ENCODE results near the gene EMC7. TPM values are rescaled to one million over a fixed set of nuclear protein-coding genes. Genes with fewer than 3 reads are reported as not detected.
A peak's percentile ranks its signal among the peaks of the same experiment; 100 is the strongest.

Gene EMC7
- total RNA-seq (2021) = 31.5 to 34.6 TPM (median 32.1 TPM) in 3 replicates
- Bru-seq, nascent RNA = percentile 78 among the genes with signal in this experiment
- long read RNA-seq, experiment 1, transcript EMC7-201 (5 exons, 1,155 nt) = major isoform, 135 of 142 reads
- long read RNA-seq, experiment 1, partial matches to known transcripts = 0 of 142 reads
- long read RNA-seq, experiment 1, other reads (novel, unspliced or antisense) = 5 of 142 reads
- long read RNA-seq, experiment 2, transcript EMC7-201 (5 exons, 1,155 nt) = major isoform, 67 of 75 reads
- long read RNA-seq, experiment 2, partial matches to known transcripts = 3 of 75 reads
- long read RNA-seq, experiment 2, other reads (novel, unspliced or antisense) = 5 of 75 reads
- long read RNA-seq, experiment 3, transcript EMC7-201 (5 exons, 1,155 nt) = major isoform, 231 of 244 reads
- long read RNA-seq, experiment 3, partial matches to known transcripts = 1 of 244 reads
- long read RNA-seq, experiment 3, other reads (novel, unspliced or antisense) = 8 of 244 reads

- no peaks in the 10 kb centered on the region for H3K27me3 Mint-ChIP-seq (ENCODE audit: low read depth)
- POLR2A ChIA-PET = interaction anchor here (0.7 to 1.2 kb wide), 5 partner anchors 9 to 265 kb away, joined by 3 read pairs; partner anchors contain the start of genes KATNBL1, LPCAT4, NOP10 and NUTM1
- peak within 1 kb of the TSS; percentile 95 for H3K27ac Mint-ChIP-seq
- TF ChIP-seq TEAD1 (CRISPR knock-in tag; IDR thresholded peaks at IDR 0.05) = peak; percentile 67; the same call in 1 of the 2 replicates
- TF ChIP-seq FOXP4 (CRISPR knock-in tag; IDR thresholded peaks at IDR 0.05) = 0 out of 2 replicates have a peak, but pooled peaks have one; percentile 30
- peak; percentile 99 for TF ChIP-seq CREM (CRISPR knock-in tag; IDR thresholded peaks at IDR 0.05)
- peak; percentile 40; the same call in 1 of the 2 replicates for TF ChIP-seq USF1 (CRISPR knock-in tag; IDR thresholded peaks at IDR 0.05)
- TF ChIP-seq SOX15 (CRISPR knock-in tag; IDR thresholded peaks at IDR 0.05) = no peak
- peak; percentile 83; the same call in 1 of the 2 replicates for TF ChIP-seq ZNF232 (CRISPR knock-in tag; IDR thresholded peaks at IDR 0.05)
- TF ChIP-seq, protein P1, sequence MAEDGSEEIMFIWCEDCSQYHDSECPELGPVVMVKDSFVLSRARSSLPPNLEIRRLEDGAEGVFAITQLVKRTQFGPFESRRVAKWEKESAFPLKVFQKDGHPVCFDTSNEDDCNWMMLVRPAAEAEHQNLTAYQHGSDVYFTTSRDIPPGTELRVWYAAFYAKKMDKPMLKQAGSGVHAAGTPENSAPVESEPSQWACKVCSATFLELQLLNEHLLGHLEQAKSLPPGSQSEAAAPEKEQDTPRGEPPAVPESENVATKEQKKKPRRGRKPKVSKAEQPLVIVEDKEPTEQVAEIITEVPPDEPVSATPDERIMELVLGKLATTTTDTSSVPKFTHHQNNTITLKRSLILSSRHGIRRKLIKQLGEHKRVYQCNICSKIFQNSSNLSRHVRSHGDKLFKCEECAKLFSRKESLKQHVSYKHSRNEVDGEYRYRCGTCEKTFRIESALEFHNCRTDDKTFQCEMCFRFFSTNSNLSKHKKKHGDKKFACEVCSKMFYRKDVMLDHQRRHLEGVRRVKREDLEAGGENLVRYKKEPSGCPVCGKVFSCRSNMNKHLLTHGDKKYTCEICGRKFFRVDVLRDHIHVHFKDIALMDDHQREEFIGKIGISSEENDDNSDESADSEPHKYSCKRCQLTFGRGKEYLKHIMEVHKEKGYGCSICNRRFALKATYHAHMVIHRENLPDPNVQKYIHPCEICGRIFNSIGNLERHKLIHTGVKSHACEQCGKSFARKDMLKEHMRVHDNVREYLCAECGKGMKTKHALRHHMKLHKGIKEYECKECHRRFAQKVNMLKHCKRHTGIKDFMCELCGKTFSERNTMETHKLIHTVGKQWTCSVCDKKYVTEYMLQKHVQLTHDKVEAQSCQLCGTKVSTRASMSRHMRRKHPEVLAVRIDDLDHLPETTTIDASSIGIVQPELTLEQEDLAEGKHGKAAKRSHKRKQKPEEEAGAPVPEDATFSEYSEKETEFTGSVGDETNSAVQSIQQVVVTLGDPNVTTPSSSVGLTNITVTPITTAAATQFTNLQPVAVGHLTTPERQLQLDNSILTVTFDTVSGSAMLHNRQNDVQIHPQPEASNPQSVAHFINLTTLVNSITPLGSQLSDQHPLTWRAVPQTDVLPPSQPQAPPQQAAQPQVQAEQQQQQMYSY (CRISPR knock-in tag; IDR thresholded peaks at IDR 0.05) = no peak
- TF ChIP-seq NR3C1 (CRISPR knock-in tag; conservative IDR thresholded peaks at IDR 0.05; ENCODE audit: low read depth) = no peak
- peak; percentile 71 for TF ChIP-seq NFYB (CRISPR knock-in tag; conservative IDR thresholded peaks at IDR 0.05; ENCODE audit: low read depth)
- TF ChIP-seq MAX (CRISPR knock-in tag; IDR thresholded peaks at IDR 0.05) = peak; percentile 67
- peak; percentile 66; the same call in 1 of the 2 replicates for TF ChIP-seq GABPB1 (CRISPR knock-in tag; IDR thresholded peaks at IDR 0.05)
- no peak for TF ChIP-seq CBFB (CRISPR knock-in tag; IDR thresholded peaks at IDR 0.05; ENCODE audit: low read depth)
- TF ChIP-seq SP1 (CRISPR knock-in tag; conservative IDR thresholded peaks at IDR 0.05) = peak; percentile 65
- TF ChIP-seq MXD4 (CRISPR knock-in tag; IDR thresholded peaks at IDR 0.05; ENCODE audit: borderline replicate concordance) = no peak
- peak; percentile 59; the same call in 1 of the 2 replicates for TF ChIP-seq SMAD3 (CRISPR knock-in tag; IDR thresholded peaks at IDR 0.05; ENCODE audit: borderline replicate concordance)
- 0 out of 2 replicates have a peak, but pooled peaks have one; percentile 35 for TF ChIP-seq SMAD4 (CRISPR knock-in tag; IDR thresholded peaks at IDR 0.05)
- 0 out of 2 replicates have a peak, but pooled peaks have one; percentile 40 for TF ChIP-seq ZNF219 (CRISPR knock-in tag; IDR thresholded peaks at IDR 0.05; ENCODE audit: borderline replicate concordance)
- peak; percentile 80 for TF ChIP-seq CREB1 (CRISPR knock-in tag; IDR thresholded peaks at IDR 0.05)
- TF ChIP-seq ATF1 (CRISPR knock-in tag; IDR thresholded peaks at IDR 0.05) = no peak; the same call in 1 of the 2 replicates
- TF ChIP-seq FOXK1 (CRISPR knock-in tag; IDR thresholded peaks at IDR 0.05) = peak; percentile 71; the same call in 1 of the 2 replicates
- no peak for TF ChIP-seq GTF2I (CRISPR knock-in tag; conservative IDR thresholded peaks at IDR 0.05)
- TF ChIP-seq ELF4 (CRISPR knock-in tag; IDR thresholded peaks at IDR 0.05; ENCODE audit: low read depth) = no peak
- TF ChIP-seq ETV6 (CRISPR knock-in tag; IDR thresholded peaks at IDR 0.05) = peak; percentile 99
- TF ChIP-seq ZBTB21 (CRISPR knock-in tag; IDR thresholded peaks at IDR 0.05; ENCODE audit: borderline replicate concordance) = no peak
- TF ChIP-seq, protein P2, sequence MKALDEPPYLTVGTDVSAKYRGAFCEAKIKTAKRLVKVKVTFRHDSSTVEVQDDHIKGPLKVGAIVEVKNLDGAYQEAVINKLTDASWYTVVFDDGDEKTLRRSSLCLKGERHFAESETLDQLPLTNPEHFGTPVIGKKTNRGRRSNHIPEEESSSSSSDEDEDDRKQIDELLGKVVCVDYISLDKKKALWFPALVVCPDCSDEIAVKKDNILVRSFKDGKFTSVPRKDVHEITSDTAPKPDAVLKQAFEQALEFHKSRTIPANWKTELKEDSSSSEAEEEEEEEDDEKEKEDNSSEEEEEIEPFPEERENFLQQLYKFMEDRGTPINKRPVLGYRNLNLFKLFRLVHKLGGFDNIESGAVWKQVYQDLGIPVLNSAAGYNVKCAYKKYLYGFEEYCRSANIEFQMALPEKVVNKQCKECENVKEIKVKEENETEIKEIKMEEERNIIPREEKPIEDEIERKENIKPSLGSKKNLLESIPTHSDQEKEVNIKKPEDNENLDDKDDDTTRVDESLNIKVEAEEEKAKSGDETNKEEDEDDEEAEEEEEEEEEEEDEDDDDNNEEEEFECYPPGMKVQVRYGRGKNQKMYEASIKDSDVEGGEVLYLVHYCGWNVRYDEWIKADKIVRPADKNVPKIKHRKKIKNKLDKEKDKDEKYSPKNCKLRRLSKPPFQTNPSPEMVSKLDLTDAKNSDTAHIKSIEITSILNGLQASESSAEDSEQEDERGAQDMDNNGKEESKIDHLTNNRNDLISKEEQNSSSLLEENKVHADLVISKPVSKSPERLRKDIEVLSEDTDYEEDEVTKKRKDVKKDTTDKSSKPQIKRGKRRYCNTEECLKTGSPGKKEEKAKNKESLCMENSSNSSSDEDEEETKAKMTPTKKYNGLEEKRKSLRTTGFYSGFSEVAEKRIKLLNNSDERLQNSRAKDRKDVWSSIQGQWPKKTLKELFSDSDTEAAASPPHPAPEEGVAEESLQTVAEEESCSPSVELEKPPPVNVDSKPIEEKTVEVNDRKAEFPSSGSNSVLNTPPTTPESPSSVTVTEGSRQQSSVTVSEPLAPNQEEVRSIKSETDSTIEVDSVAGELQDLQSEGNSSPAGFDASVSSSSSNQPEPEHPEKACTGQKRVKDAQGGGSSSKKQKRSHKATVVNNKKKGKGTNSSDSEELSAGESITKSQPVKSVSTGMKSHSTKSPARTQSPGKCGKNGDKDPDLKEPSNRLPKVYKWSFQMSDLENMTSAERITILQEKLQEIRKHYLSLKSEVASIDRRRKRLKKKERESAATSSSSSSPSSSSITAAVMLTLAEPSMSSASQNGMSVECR (CRISPR knock-in tag; IDR thresholded peaks at IDR 0.05; ENCODE audit: borderline replicate concordance) = peak; percentile 91; the same call in 1 of the 2 replicates
These were observed at the start of gene EMC7, which contains the start of gene PGBD4 for GRCh38 chr15:34101366-34102174. TSS of gene EMC7 (minus strand) at chr15:34101862. CDS start at chr15:34101839, 23 bp downstream. TSS of gene PGBD4 (plus strand) at chr15:34102083. CDS start at chr15:34102532, 449 bp downstream.

More at GRCh38 chr15:34101366-34102174, at the start of gene EMC7, which contains the start of gene PGBD4:
- Mint-ChIP-seq H3K4me3 (peak within 1 kb of the TSS; percentile 99), H3K4me1 (peaks cover 11% of the 10 kb centered on the region), H3K9me3 (no peaks in the 10 kb centered on the region), H3K36me3 (peaks cover 5% of the 10 kb centered on the region)
- peak; percentile 98 for ATAC-seq
- CTCF ChIA-PET = interaction anchor here (1.1 to 1.5 kb wide), 2 partner anchors 8 to 108 kb away, joined by 10 to 15 read pairs; partner anchors contain the start of gene KATNBL1
- DNase-seq (ENCODE audit: low spot score) = peak; percentile 99

All from WTC11 (cell line).